ENCODE data around the gene ZNF490.

Gene ZNF490

GRCh38 chr19:12543855-12544254 lies 66.8 kb downstream of the ZNF490 start:
- no peak for DNase-seq (ENCODE audit: low read depth in 2 of 2)

All from stimulated activated CD8-positive, alpha-beta memory T cell treated with anti-CD3 and anti-CD28 coated beads, Interleukin-15, amount 100 ng/mL, for 48 hours (primary cell).